ENCODE measurements around the gene RNF149.
"Not testable (repeated sequence)": the region's sequence is repeated elsewhere in the genome, so short reads cannot be mapped to it uniquely, and the experiment has no call there.

The RNF149 gene

DNA sequence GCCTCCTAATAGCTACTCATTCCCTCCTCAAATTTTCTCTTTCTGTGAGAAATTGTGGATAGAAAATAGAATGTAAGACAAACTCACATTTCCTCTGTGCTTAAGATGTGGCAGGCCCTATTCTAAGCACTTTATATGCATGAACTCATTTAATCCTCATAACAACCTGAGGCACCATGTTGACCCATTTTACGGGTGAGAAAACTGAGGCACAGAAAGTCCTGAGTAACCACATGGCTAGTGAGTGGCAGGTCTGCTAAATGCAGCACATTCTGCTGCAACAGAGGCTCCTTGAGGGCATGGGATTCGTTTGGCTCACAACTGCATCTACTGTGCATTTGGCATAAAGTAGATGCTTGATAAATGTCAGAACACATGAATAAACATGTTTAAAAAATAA is 22.7 kb upstream of the RNF149 start:
- DNase-seq (ENCODE audit: low read depth in 2 of 2), result no peak

GRCh38 chr2:101330253-101330933 is 21.9 kb upstream of the RNF149 start:
- DNase-seq (ENCODE audit: low read depth in 2 of 2), result no peak

GRCh38 chr2:101329026-101329425 is 20.5 kb upstream of the RNF149 start:
- no peak for DNase-seq (ENCODE audit: low read depth in 2 of 2)

DNA sequence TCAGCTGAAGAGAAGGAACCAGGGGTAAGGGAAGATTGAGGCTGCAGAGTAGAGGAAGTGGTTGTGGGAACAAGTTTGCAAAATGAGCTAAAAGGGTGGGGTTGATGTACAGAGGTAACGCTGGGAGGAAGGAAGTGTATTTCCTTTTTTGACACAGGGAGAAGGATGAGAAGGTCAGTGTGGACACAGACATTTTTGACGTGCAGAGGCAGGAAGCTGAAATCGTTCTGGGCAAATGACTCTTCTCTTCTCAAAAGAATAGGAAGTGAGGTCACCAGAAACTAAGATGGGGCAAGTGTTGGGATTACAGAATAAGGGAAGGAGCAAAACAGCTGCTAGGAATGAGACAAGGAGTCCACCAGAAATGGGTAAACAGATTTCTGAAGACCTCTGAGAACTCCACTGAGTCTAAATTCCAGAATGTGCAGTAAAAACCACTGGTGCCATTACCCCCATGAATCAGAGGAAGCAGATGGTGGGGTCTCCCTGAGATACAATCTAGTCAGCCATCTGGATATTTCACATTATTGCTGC is 20.0 kb upstream of the RNF149 start:
- no peak for DNase-seq (ENCODE audit: low read depth in 2 of 2)

GRCh38 chr2:101327863-101328394 is 19.4 kb upstream of the RNF149 start:
- DNase-seq (ENCODE audit: low read depth in 2 of 2), result no peak

DNA sequence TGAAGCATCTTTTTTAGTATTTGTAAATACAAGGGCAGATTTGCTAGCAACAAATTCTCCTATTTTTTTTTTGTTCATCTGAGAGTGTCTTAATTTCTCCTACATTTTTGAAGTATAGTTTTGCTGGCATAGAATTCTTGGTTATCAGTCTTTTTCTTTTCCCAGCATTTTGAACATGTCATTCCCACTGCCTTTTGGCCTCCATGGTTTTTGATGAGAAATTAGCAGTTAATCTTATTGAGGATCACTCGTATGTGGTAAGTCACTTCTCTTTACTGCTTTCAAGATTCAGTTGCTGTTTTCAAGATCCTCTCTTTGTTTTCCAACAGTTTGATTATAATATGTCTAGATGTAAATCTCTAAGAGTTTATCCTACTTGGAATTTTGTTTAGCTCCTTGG is 16.9 kb upstream of the RNF149 start:
- DNase-seq (ENCODE audit: low read depth in 2 of 2), result no peak

GRCh38 chr2:101316568-101316967 is 8.1 kb upstream of the RNF149 start:
- not testable (repeated sequence) for DNase-seq (ENCODE audit: low read depth in 2 of 2)

DNA sequence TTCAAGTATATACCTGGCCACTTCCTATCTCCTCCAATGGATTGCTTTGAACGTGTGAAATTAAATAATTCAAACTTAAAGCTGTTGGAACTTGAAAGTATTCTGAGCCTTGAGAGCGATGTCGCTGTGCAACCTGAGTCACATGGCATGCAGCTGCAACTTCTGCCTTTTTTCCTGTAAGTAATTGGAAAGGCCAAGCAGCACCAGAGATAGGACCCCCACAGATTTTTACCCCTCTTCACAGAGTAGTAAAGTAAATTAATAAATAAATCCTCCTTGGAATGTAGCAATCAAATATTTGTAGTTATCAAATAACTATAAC is 3.2 kb upstream of the RNF149 start:
- DNase-seq (ENCODE audit: low read depth in 2 of 2), result no peak

DNA sequence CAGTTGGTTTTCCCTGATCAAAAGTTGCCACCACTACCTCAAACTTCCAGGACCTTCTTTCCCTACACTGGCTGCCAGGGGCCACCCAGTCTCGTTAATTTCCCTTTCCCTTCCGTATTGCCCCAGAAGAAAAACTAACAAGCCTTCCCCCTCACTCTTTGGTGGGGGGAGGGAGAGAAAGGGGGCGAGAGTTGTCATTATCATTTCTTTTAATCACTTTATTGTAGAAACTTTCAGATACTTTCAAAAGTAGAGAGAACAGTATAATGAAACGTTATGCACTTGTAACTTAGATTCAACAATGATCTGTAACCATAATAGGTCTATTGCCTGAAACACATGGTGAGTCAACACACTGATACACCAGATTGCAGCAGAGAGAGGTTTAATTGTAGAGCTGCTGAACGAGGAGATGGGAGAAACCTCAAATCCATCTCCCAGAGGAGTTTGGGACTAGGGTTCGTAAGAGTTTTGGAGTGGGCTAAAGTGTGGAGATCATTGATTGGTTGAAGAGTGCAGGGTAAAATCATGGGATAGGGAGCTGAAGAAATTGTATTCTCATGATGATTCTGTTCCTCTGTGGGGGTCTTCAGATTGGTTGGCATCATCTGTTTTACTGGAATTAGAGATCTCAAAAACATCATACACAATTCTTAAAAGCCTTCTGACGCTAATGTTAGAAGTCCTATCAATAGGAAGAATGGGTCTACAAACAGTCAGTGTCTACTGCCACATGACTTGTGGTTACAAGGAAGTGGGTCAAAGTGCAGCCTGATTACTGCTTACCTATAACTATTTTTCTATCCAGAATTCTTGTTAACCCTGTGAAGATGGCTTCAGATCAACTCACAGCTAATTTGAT is 2.6 kb upstream of the RNF149 start:
- no peak for DNase-seq (ENCODE audit: low read depth in 2 of 2)

DNA sequence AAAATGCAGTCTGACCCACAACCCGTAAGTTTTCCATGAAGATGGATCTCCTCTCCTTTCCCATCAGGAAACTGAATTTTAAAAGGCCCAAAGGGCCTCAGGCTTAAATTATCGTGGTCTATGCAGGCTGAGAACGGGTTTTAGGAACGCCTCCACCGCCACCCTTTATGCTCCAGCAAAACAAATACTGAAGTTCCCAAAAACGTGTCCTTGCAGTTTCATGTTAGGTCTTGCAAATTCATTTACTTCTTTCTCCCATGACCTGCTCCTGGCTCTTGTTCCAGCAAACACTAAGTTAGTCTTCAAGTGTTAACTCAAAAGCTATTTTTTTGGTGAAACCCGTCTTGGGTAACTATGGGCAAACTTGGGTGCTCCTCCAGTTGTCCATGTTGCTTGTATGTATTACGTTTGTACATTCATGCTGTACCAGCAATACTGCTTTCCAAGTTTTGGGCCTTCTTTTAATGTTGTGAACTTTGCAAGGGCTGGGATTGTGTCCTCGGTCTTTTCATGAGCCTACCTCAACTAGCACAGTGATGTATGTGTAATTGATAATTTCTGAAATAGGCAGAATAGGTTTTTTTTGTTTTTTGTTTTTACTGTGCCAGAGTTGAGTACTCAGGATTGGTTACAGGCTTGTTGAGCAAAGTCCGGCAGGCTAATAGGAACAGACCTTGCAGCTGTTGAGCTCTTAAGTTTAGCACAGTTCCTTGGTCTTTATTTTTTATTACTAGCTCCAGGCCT is 1.8 kb upstream of the RNF149 start:
- no peak for DNase-seq (ENCODE audit: low read depth in 2 of 2)

DNA sequence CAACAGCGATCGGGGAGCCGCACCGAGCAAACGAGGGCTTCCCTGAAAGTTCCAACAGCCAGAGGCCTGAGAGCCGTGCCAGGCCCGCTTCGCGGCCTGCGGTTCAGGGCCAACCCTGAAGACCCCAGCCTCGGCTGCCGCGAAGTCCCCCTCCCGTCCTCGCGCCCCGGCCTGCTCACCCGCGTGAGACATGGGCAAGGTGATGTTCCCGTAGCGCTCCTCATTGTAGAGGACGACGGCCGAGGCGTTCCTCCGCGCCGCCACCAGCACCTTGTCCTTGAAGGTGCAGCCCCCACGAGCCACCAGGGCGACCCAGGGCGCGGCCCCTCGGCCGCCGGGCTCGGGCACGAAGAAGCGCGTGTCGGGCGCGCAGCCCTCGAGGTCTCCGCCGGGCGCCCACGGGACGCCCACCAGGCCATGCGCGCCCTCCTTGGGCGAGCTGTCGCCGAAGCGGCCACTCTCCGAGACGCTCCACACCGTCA is 510 bp downstream of the RNF149 start:
- DNase-seq (ENCODE audit: low read depth in 2 of 2), result no peak

- no peak for DNase-seq (ENCODE audit: low read depth in 2 of 2)
Measured at GRCh38 chr2:101307503-101307902, 998 bp downstream of the RNF149 start.

DNA sequence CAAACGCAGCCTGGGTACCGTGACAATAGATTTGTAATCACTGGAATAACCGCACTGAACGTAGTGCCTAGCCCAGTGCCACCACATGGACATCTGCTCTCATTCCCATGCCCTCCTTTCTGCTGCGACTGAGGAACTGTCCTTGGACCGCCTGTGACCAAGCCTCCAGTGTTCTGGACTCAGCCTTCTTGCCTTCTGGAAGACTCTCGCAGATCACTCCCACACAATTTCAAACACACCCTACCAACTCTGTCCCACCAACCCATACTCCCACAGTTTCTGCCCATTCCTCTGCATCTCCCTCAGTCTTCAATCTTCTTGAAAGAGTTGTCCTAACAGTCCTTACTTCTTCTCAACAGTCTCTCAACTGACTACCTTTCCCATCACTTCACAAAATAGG is 2.1 kb downstream of the RNF149 start:
- DNase-seq (ENCODE audit: low read depth in 2 of 2), result no peak

DNA sequence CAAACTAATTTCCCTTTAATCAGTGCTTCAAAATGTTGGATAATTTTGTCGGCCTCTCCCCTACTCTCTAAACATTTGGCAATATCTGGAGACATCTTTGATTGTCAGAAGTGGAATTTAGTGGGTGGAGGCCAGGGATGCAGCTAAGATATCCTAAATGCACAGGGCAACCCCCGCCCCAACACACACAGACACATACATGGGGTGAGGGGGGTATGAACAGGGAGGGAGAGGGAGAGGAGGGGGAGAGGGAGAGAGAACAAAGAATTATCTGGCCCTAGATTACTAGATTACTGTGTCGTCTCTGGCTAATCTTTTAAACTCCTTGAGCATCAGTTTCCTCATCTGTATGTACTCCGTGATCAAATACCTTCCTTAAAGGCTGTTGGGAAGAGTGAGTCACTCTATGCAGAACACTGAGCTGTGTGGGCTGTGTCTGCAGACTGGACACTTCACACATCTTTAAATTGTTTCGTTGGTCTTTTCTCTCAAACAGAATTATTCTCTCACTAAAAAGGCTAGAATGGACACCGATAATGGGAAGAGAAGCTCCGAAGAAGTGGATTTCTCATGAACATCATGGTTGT is 2.9 kb downstream of the RNF149 start:
- no peak for DNase-seq (ENCODE audit: low read depth in 2 of 2)

GRCh38 chr2:101305035-101305434 is 3.5 kb downstream of the RNF149 start:
- no peak for DNase-seq (ENCODE audit: low read depth in 2 of 2)

DNA sequence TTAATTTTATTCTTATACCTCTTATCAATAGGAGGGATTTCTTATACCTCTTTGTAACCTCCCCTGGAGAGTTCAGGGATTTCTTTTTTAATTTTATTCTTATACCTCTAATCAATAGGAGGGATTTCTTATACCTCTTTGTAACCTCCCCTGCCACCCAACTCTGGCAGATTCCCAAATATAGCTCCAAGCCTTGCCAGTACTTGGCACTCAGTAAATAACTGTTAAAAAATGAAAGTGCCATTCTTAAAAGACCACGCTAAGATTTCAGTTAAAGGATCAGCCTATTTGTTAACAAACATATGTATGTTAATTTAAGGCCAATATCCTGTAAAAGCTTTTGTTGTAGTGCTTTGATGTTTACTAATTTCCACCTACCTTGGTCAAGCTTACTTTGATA is 4.8 kb downstream of the RNF149 start:
- no peak for DNase-seq (ENCODE audit: low read depth in 2 of 2)

DNA sequence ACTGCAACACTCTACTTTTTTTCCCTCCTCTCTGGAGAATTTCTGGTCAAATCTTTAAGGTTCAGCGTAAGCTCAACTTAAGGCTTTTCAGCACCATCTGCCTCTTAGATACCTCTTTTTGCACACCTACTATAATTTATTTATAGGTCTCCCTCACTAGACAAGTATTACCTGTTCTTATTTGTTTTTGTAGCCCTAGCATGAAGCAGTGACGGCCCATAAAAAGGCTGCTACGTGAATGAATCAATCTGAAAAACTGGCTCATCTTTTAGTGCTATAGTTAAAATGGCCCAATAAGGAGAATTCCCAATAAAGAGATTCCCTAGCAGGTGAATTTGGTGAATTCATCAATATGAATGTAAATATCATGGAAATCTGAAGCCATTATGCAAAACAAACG is 6.5 kb downstream of the RNF149 start:
- no peak for DNase-seq (ENCODE audit: low read depth in 2 of 2)

DNA sequence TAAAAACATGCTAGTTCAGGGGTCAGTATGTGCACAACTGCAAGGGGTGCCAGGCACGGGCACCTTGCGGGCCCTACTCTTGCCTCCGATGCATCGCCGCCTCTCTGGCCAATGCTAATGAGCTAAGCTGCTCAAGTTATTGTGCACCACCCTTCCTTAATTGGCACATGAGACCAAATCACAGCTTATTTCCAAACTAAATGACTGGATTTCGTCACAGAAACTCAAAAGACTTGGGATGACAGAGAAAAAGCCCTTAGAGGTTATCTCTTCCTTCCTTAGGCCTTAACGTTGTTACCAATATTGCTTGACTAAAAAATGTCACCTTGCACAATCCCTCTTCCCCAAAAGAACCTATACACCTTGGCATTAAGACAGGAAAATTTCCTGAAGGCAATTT is 7.7 kb downstream of the RNF149 start:
- DNase-seq (ENCODE audit: low read depth in 2 of 2), result no peak

DNA sequence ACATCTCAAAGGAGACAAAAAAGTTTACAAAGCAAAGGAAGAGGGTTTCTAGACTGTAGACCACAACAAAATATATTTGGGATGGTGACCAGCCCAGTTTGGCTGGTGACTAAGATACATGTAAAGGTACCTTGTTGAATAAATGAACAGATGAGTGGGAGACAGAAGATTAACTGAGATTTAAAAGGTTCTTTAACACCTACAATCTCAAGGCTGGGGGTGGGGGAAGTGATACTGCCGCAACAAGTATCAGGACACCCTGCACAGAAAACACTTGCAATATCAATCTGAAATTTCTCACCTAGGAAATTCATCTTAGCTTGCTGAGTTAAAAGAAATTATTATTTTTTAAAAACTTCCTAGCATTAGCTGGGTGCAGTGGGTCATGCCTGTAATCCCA is 8.3 kb downstream of the RNF149 start:
- no peak for DNase-seq (ENCODE audit: low read depth in 2 of 2)

DNA sequence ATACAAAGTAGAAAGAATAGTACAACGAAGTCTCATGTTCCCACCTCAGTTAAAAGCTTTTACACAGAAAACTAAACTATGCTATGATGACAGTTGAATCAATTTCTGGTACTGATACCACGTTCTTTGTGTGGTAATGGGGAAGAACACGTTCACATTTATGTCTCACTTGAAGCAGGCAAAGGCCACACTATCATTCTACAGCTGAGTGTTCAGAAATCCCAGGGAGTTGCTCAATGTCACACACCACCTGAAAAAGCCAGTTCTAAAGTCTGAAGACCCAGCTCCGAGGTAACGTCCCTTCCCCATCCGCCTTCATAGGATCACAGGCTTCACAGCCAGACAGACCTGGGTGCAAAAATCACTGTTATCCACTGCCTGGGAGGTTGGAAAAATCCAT is 8.9 kb downstream of the RNF149 start:
- no peak for DNase-seq (ENCODE audit: low read depth in 2 of 2)

DNA sequence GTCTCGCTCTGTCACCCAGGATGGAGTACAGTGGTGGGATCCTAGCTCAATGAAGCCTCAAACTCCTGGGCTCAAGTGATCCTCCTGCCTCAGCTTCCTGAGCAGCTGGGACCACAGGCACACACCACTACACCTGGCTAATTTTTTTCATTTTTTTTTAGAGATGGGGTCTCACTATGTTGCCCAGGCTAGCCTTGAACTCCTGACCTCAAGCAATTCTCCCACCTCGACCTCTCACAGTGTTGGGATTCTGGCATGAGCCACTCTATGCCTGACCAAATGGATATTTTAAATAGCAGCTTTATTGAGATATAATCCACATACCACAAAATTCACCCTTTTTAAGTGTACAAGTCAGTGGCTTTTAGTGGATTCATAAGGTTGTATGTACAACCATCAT is 11.1 kb downstream of the RNF149 start:
- no peak for DNase-seq (ENCODE audit: low read depth in 2 of 2)

- no peak for DNase-seq (ENCODE audit: low read depth in 2 of 2)
Measured at GRCh38 chr2:101296371-101296770, 12.1 kb downstream of the RNF149 start.
